Calu3 (cell line): ENCODE measurements around the gene KEL. TPM values are rescaled to one million over a fixed set of nuclear protein-coding genes. Genes with fewer than 3 reads are reported as not detected.

ENCODE experiments used
- BruUV-seq: library from RNA; stranded (reverse); fragments of 400-500 nt; replicated peaks from 2 replicates; lab custom pipeline; 2021; lab: Mats Ljungman, UMichigan
- CTCF ChIA-PET: fragments of 300-600 bp; sonication (Branson Sonifier 250); formaldehyde crosslinking; loops from one replicate; lab custom pipeline; 2022; ENCODE audit warnings: antibody characterized with exemption; lab: Charles Lee
- DNase-seq: peaks from one replicate; pipeline ENCODE4 v3.0.0; 2022
- H3K27ac Mint-ChIP-seq: one replicate; pipeline ENCODE4 v1.8.0; 2022; ENCODE audit warnings: mixed read lengths; ENCODE audit not compliant: unreplicated experiment
- H3K27me3 Mint-ChIP-seq: one replicate; pipeline ENCODE4 v1.8.0; 2022; ENCODE audit warnings: mixed read lengths; ENCODE audit not compliant: unreplicated experiment
- H3K36me3 Mint-ChIP-seq: one replicate; pipeline ENCODE4 v1.8.0; 2022; ENCODE audit warnings: mild to moderate bottlenecking, moderate library complexity, mixed read lengths; ENCODE audit not compliant: insufficient read depth, unreplicated experiment
- H3K4me1 Mint-ChIP-seq: one replicate; pipeline ENCODE4 v1.8.0; 2022; ENCODE audit warnings: mild to moderate bottlenecking, low read depth, mixed read lengths; ENCODE audit not compliant: unreplicated experiment
- H3K4me3 Mint-ChIP-seq: one replicate; pipeline ENCODE4 v1.8.0; 2022; ENCODE audit warnings: mild to moderate bottlenecking, low read depth, moderate library complexity, mixed read lengths; ENCODE audit not compliant: unreplicated experiment
- H3K9me3 Mint-ChIP-seq: one replicate; pipeline ENCODE4 v1.8.0; 2022; ENCODE audit warnings: low read depth, mixed read lengths; ENCODE audit not compliant: unreplicated experiment
- CTCF ChIP-seq: fragments of 200-600 bp; IDR thresholded peaks from one replicate; pipeline ENCODE4 v1.8.0; 2022; ENCODE audit warnings: antibody characterized with exemption; ENCODE audit not compliant: unreplicated experiment
- intact Hi-C: fragments of 100-400 bp; cut with micrococcal nuclease; formaldehyde crosslinking; loops from one replicate; pipeline ENCODE4 v1.10.0; 2022; ENCODE audit not compliant: unreplicated experiment
- total RNA-seq: library from RNA; stranded (reverse); gene quantifications from 2 replicates; pipeline ENCODE4 v1.2.3, GENCODE V29; 2022

KEL gene
- total RNA-seq, 1 experiment from 2014 or later, result not detected

- DNase-seq, result no peak
- no peak for TF ChIP-seq CTCF
- H3K9me3 Mint-ChIP-seq, result no peaks in the 10 kb centered on the region
- no peaks in the 10 kb centered on the region for H3K36me3 Mint-ChIP-seq
- H3K4me3 Mint-ChIP-seq, result no peak overlapping the region
- CTCF ChIA-PET, result no interaction called here
- peaks cover 2% of the 10 kb centered on the region for H3K27me3 Mint-ChIP-seq
- no TSS peak for BruUV-seq
- H3K4me1 Mint-ChIP-seq, result peaks cover 20% of the 10 kb centered on the region
- intact Hi-C loops, result no loop called here
- H3K27ac Mint-ChIP-seq, result no peak overlapping the region
These were observed 60.5 kb downstream of the KEL start for GRCh38 chr7:142901426-142902259.

DNA sequence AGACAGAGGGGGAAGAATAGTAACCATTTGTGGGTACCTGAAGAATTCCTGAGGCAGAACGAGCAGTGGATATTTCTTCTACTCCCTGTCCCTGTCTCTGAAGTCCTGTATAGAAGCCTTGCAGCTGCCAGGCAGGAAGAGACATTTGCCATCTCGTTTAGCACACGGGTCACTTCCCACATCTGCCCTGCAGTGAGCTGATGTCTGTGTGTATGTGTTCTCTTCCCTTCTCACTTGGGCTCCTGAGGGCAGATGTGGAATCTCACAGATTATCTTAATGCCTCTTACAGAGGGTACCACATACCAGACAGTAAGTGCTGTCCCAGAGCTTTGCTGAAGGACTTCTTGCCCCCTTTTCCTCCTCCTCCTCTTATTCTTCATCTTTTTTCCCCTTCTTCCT lies 62.5 kb downstream of the KEL start:
- H3K9me3 Mint-ChIP-seq, result no peaks in the 10 kb centered on the region
- intact Hi-C loops, result no loop called here
- peaks cover 16% of the 10 kb centered on the region for H3K27me3 Mint-ChIP-seq
- no peak overlapping the region for H3K27ac Mint-ChIP-seq
- CTCF ChIA-PET, result interaction anchor here (0.7 to 1.6 kb wide), 3 partner anchors 9 to 1480 kb away, joined by 3 to 6 read pairs (median 3); no protein-coding TSS in a partner anchor
- peaks cover 20% of the 10 kb centered on the region for H3K4me1 Mint-ChIP-seq
- no peak for DNase-seq
- BruUV-seq, result no TSS peak
- H3K36me3 Mint-ChIP-seq, result no peaks in the 10 kb centered on the region
- no peak for TF ChIP-seq CTCF
- H3K4me3 Mint-ChIP-seq, result no peak overlapping the region

DNA sequence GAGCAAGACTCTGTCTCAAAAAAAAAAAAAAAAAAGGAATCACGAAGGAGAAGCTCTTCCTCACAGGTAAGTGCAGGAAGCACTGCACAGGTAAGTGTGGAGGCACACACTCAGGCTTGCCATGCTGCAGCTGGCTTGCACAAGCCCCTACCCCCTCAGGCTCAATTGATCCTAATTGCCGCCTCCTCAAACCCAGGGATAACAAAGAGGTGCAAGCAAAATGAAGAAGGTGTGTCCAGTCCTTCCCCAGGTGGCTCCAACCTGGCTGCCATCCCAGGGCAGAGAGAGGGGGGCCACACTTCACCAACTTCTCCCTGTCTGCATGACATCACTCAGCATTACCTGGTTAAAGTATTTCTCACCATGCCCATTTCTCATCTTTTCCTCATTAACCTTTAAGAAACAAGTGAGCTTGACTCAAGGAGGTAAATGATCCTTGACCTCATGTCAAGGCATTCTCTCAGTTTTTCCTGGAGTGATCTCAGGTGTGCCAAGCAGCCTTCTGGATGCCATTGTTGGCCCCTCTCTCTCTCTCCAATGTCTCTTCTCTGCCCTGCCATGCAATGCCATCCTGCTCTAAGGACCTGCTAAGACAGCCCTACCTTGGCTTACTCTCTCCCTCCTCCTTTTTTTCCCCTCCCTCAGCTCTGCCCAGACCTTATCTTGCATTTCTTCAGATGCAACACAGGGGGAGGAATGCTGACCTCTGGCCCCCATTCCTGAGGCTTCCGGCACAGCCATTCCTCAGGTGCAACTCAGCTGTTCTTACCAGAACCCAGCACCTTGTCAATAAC lies 63.6 kb downstream of the KEL start:
- peaks cover 23% of the 10 kb centered on the region for H3K27me3 Mint-ChIP-seq
- TF ChIP-seq CTCF, result no peak
- no peak overlapping the region for H3K4me3 Mint-ChIP-seq
- H3K27ac Mint-ChIP-seq, result no peak overlapping the region
- no peaks in the 10 kb centered on the region for H3K36me3 Mint-ChIP-seq
- no peaks in the 10 kb centered on the region for H3K9me3 Mint-ChIP-seq
- CTCF ChIA-PET, result interaction anchor here (1.2 to 1.6 kb wide), 3 partner anchors 12 to 32 kb away, joined by 3 to 6 read pairs (median 4); no protein-coding TSS in a partner anchor
- H3K4me1 Mint-ChIP-seq, result peaks cover 20% of the 10 kb centered on the region
- BruUV-seq, result no TSS peak
- intact Hi-C loops, result no loop called here
- DNase-seq, result no peak

DNA sequence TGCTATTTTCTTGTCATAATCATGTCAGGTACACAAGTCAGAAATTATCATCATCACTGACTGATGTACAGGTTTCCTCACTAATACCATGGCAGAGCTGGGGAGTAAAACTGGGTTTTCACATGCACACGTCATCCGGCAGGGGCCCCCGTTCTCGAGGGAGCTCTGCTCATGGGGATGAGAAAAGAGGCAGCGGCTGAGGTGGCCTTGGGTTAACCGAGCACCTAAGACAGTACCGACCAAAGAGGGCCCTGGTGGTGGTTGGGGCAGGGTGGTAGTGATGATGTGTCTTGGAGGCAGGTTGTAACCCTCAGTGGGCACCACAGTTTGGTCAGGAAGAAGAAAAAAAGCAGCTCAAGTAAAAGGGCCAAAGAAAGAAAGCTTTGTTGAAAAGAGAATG lies 64.5 kb downstream of the KEL start:
- Mint-ChIP-seq H3K27ac (no peak overlapping the region), H3K9me3 (no peaks in the 10 kb centered on the region), H3K4me1 (peaks cover 20% of the 10 kb centered on the region), H3K4me3 (no peak overlapping the region), H3K27me3 (peaks cover 26% of the 10 kb centered on the region), H3K36me3 (no peaks in the 10 kb centered on the region)
- intact Hi-C loops, result no loop called here
- no peak for DNase-seq
- CTCF ChIA-PET, result interaction anchor here (1.2 kb wide), 2 partner anchors 17 to 31 kb away, joined by 3 to 4 read pairs; no protein-coding TSS in a partner anchor
- no TSS peak for BruUV-seq
- no peak for TF ChIP-seq CTCF
